ENCODE data around the gene DDB1. TPM values are rescaled to one million over a fixed set of nuclear protein-coding genes. Genes with fewer than 3 reads are reported as not detected.

Gene DDB1
- total and polyA plus RNA-seq, 2 of the 13 experiments (the other 11 are each of a cell fraction or from before 2014, with no cell fraction given) = 217 to 266 TPM

DNA sequence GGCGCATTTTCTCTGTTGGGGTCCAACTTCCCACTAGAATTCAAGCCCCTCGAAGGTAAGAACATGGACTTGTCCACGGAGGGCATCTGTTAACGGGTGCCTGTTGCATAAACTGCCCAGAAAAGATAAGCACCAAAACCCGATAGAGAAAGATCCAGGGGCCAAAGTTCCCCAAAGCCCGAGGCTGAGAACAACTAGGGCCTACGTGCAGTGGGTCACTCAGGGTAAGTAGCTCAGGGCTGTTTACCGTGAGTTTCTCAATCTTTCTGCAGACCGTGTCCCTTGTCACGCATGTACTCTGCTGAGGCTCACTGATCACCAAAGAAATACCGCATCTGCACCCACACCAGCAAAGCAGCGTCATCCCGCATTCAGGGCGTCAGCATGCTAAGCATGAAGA lies 67.5 kb downstream of the DDB1 start (continued):
- TF ChIP-seq ZNF564 (CRISPR knock-in tag; IDR thresholded peaks at IDR 0.05) = no peak
- TF ChIP-seq ZFP1 (CRISPR knock-in tag; IDR thresholded peaks at IDR 0.05) = no peak
- TF ChIP-seq RFX3 (CRISPR knock-in tag; IDR thresholded peaks at IDR 0.05) = no peak
- TF ChIP-seq GTF2F1 (IDR thresholded peaks at IDR 0.05; ENCODE audit: low read length) = no peak
- no peak for TF ChIP-seq ZNF382 (CRISPR knock-in tag; IDR thresholded peaks at IDR 0.05; ENCODE audit: borderline replicate concordance)
- TF ChIP-seq THAP11 (CRISPR knock-in tag; IDR thresholded peaks at IDR 0.05) = no peak
- no peak for TF ChIP-seq PTBP1 (IDR thresholded peaks at IDR 0.05; ENCODE audit: low read depth, low read length, poor library complexity, severe bottlenecking)
- TF ChIP-seq, protein P1, sequence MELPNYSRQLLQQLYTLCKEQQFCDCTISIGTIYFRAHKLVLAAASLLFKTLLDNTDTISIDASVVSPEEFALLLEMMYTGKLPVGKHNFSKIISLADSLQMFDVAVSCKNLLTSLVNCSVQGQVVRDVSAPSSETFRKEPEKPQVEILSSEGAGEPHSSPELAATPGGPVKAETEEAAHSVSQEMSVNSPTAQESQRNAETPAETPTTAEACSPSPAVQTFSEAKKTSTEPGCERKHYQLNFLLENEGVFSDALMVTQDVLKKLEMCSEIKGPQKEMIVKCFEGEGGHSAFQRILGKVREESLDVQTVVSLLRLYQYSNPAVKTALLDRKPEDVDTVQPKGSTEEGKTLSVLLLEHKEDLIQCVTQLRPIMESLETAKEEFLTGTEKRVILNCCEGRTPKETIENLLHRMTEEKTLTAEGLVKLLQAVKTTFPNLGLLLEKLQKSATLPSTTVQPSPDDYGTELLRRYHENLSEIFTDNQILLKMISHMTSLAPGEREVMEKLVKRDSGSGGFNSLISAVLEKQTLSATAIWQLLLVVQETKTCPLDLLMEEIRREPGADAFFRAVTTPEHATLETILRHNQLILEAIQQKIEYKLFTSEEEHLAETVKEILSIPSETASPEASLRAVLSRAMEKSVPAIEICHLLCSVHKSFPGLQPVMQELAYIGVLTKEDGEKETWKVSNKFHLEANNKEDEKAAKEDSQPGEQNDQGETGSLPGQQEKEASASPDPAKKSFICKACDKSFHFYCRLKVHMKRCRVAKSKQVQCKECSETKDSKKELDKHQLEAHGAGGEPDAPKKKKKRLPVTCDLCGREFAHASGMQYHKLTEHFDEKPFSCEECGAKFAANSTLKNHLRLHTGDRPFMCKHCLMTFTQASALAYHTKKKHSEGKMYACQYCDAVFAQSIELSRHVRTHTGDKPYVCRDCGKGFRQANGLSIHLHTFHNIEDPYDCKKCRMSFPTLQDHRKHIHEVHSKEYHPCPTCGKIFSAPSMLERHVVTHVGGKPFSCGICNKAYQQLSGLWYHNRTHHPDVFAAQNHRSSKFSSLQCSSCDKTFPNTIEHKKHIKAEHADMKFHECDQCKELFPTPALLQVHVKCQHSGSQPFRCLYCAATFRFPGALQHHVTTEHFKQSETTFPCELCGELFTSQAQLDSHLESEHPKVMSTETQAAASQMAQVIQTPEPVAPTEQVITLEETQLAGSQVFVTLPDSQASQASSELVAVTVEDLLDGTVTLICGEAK (IDR thresholded peaks at IDR 0.05) = no peak
- TF ChIP-seq, protein P1 (CRISPR knock-in tag; IDR thresholded peaks at IDR 0.05) = no peak
- TF ChIP-seq NR2F2 (IDR thresholded peaks at IDR 0.05; ENCODE audit: borderline replicate concordance, low read depth) = no peak
- TF ChIP-seq ZNF232 (CRISPR knock-in tag; IDR thresholded peaks at IDR 0.05; ENCODE audit: borderline replicate concordance) = no peak
- TF ChIP-seq POGZ (CRISPR knock-in tag; IDR thresholded peaks at IDR 0.05) = peak; percentile 12; the same call in 1 of the 2 replicates
- TF ChIP-seq, protein P2, sequence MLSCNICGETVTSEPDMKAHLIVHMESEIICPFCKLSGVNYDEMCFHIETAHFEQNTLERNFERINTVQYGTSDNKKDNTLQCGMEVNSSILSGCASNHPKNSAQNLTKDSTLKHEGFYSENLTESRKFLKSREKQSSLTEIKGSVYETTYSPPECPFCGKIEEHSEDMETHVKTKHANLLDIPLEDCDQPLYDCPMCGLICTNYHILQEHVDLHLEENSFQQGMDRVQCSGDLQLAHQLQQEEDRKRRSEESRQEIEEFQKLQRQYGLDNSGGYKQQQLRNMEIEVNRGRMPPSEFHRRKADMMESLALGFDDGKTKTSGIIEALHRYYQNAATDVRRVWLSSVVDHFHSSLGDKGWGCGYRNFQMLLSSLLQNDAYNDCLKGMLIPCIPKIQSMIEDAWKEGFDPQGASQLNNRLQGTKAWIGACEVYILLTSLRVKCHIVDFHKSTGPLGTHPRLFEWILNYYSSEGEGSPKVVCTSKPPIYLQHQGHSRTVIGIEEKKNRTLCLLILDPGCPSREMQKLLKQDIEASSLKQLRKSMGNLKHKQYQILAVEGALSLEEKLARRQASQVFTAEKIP (CRISPR knock-in tag; IDR thresholded peaks at IDR 0.05; ENCODE audit: borderline replicate concordance) = no peak
- no peak for TF ChIP-seq ZNF468 (CRISPR knock-in tag; IDR thresholded peaks at IDR 0.05)
- TF ChIP-seq, protein P3, sequence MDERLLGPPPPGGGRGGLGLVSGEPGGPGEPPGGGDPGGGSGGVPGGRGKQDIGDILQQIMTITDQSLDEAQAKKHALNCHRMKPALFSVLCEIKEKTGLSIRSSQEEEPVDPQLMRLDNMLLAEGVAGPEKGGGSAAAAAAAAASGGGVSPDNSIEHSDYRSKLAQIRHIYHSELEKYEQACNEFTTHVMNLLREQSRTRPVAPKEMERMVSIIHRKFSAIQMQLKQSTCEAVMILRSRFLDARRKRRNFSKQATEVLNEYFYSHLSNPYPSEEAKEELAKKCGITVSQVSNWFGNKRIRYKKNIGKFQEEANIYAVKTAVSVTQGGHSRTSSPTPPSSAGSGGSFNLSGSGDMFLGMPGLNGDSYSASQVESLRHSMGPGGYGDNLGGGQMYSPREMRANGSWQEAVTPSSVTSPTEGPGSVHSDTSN (CRISPR knock-in tag; IDR thresholded peaks at IDR 0.05) = no peak
- TF ChIP-seq HMG20A (CRISPR knock-in tag; IDR thresholded peaks at IDR 0.05; ENCODE audit: borderline replicate concordance) = no peak
